ENCODE data around the gene PEX6.

DNA sequence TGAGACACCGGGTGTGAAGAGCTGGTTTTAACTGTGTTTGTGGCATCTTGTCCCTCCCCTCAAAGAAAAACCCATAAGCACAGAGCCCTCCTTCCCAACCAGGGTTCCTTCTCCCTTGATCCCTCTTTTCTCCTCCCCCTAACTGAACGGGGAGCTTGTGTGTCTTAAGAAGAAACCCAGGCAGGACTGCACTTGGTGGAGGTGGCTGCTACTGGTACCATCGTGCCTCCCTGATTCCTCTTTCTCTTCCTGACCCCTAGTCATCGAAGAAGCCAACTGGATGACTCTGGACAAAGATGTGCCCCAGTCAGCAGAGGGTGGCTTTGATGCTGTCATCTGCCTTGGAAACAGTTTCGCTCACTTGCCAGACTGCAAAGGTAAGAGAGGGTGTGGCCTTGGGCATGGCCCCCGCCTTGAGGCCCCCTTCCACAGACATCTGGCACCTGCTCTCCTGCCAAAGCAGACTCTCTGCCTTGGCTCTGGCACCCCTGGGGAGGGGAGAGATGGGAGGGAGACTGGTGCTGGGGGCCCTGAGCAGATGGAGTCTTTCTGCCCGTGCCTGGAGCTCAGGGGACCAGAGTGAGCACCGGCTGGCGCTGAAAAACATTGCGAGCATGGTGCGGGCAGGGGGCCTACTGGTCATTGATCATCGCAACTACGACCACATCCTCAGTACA, 16.3 kb downstream of the PEX6 start:
- TF ChIP-seq POLR2A (IDR thresholded peaks at IDR 0.05; ENCODE audit: low read depth, low read length), result no peak
- TF ChIP-seq POLR2AphosphoS5 (IDR thresholded peaks at IDR 0.05; ENCODE audit: low read depth, low read length), result no peak

Data from GM12892 (cell line).